Stimulated activated CD4-positive, alpha-beta T cell treated with anti-CD3 and anti-CD28 coated beads, TNF-alpha, amount 100 ng/mL, for 4 hours (primary cell): Measurements from ENCODE around the gene F2RL3.
"Not testable (repeated sequence)": the region's sequence is repeated elsewhere in the genome, so short reads cannot be mapped to it uniquely, and the experiment has no call there.

ENCODE experiments used
- DNase-seq, 3 experiments: peaks; one replicate each; pipeline ENCODE4 v3.0.0-alpha.2; 2020; ENCODE audit warnings: low read depth in 3 of 3

F2RL3 gene

DNA sequence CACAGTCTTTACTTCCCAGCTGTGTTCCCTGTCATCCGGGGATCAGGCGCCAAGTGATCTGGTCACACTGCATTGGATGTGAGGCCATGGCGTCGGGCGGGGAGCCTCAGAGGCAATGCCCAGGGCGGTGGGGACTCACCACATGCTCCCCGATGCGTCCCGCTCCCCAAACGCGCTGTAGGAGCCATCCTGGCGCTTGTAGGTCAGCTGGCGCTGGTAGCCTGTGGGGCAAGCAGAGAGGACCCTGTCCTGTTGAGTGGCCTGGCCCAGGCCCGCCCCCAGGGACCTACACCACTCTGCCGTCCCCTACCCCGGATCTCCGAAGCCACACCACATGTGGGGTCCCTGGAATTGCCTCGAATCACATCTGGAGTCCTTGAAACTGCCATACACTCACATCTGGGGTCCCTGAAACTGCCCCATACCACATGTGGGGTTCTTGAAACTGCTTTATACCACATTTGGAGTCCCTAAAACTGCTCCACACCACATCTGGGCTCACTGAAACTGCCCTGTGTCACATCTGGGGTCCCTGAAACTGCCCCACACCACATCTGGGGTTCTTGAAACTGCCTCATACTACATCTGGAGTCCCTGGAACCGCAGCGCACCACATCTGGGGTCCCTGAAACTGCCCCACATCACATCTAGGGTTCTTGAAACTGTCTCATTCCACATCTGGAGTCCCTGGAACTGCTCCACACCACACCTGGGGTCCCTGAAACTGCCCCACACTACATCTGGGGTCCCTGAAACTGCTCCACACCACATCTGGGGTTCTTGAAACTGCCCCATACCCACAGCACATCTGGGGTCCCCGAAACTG is 33.2 kb downstream of the F2RL3 start:
- DNase-seq: no peak

DNA sequence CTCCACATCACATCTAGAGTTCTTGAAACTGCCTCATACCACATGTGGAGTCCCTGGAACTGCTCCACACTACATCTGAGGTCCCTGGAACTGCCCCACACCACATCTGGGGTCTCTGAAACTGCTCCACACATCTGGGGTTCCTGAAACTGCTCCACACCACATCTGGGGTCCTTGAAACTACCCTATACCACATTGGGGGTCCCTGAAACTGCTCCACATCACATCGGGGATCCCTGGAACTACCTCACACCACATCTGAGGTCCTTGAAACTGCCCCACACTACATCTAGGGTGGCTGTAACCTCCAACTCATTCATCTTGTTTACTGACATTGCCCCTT is 33.8 kb downstream of the F2RL3 start:
- no peak for DNase-seq

- DNase-seq: no peak
Observed at GRCh38 chr19:16922949-16923348, 34.1 kb downstream of the F2RL3 start.

DNA sequence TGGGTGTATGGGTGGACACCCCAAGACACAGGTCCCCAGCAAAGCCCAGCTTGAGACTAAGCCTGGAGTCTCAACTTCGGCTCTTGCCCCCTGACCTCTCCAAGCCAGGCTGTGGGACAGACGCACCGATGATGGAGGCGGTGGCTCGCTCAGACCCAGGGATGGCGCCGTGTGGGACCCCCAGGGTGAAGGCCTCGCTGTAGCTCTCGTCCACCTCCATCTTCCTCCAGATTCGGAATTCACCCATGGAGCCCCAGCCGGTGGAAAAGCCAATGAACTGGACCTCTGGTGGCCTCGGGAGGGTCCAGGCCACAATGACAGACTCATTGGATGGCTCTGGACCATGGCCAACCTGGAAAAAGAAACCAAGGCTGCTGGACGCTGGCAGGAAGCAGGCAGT is 39.1 kb downstream of the F2RL3 start:
- DNase-seq: no peak

DNA sequence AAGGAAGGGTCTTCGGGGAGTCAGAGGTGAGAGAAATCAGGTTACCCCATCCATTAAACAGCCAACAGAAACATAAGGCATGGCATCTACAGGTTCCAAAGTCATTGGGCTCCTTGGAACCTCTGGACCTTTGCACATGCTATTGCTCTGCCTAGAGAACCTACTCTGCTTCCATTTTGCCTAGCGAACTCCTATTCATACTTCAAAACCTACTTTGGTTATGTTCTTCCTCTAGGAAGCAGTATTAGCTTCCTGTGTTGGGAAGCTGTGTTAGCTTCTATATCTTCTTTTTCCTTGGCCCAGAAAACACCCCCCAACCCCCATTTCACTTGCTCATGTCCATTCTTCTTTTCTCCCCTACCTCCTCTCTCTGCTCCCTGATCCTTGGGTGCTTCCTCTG is 39.6 kb downstream of the F2RL3 start:
- DNase-seq: no peak

- no peak for DNase-seq
Observed at GRCh38 chr19:16928916-16929315, 40.1 kb downstream of the F2RL3 start.

GRCh38 chr19:16930753-16931152 is 42.0 kb downstream of the F2RL3 start:
- DNase-seq: no peak

GRCh38 chr19:16931306-16931705 is 42.5 kb downstream of the F2RL3 start:
- no peak for DNase-seq

GRCh38 chr19:16934489-16934888 is 45.7 kb downstream of the F2RL3 start:
- DNase-seq: no peak

DNA sequence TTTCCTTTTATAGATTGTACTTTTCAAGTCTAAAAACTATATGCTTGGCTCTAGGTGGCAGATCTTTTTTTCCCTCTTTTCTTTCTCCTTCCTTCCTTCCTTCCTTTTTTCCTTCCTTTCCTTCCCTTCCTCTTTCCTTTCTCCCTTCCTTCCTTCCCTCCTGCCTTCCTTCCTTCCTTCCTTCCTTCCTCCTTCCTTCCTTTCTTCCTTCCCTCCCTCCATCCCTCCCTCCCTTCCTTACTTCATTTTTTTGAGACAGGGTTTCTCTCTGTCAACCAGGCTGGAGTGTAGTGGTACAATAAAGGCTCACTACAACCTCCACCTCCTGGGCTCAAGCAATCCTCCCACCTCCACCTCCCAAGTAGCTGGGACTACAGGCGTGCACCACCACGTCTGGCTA is 48.1 kb downstream of the F2RL3 start:
- DNase-seq: no peak

DNA sequence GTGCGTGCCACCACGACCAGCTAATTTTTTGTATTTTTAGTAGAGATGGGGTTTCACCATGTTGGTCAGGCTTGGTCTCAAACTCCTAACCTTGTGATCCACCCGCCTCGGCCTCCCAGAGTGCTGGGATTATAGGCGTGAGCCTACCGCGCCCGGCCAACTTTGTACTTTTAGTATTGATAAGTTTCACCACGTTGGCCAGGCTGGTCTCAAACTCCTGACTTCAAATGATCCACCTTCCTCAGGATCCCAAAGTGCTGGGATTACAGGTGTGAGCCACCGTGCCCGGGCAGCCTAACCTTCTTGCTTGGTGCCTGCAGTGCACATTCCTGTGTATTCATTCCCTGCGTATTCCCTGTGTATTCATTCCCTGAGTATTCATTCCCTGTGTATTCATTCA is 49.0 kb downstream of the F2RL3 start:
- DNase-seq: not testable (repeated sequence)

DNA sequence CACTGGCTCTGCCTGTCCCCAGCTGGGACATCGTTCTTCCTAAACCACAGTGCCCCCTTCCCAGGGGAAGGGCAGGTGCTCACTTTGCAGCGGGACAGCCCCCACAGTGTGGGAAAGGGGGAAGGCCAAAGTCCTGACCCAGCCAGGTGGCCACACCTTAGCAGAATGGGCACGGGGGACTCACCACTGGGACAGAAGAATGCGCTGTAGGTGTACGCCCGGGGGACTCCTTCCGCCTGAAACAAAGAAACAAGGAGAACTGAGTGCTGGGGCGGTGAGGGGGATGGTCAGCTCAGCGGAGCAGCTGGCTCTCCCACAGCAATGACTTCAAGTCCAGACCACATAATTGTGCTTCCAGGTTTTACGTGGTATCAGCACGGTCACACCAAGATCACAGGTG is 49.4 kb downstream of the F2RL3 start:
- no peak for DNase-seq

DNA sequence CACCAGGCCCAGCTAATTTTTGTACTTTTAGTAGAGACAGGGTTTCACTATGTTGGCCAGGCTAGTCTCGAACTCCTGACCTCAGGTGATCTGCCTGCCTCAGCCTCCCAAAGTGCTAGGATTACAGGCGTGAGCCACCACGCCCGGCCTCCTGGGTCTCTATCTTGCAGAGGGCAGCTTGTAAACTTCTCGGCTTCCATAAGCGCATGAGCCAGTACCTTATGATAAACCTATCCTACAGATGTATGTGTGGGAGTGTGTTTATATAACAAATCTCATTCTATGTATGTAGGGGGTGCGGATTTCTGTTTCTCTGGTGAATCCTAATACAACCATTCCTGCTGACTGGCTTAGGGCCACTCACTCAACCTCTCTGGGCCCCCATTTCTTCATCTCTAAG is 51.3 kb downstream of the F2RL3 start:
- DNase-seq: not testable (repeated sequence)

DNA sequence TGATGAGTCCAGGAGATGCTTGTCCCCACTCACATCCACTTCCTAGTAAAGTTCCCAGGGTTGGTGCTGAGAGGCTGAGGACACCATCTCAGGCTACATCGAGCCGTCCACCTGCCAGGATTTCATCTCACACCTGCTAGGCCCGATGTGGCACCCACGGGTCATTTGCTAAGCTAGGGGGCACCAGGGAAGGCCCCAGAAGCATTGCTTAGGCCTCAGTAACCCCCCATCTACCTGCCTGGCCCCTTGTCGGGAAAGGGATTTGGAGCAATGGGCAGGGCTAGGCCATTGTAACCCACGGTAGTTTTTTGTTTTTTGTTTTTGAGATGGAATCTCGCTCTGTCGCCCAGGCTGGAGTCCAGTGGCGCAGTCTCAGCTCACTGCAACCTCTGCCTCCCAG is 51.8 kb downstream of the F2RL3 start:
- DNase-seq: no peak
